Immature natural killer cell (primary cell): ENCODE data around the gene MAD2L2. TPM values are rescaled to one million over a fixed set of nuclear protein-coding genes. Genes with fewer than 3 reads are reported as not detected.
A peak's percentile ranks its signal among the peaks of the same experiment; 100 is the strongest.

Source experiments
- DNase-seq, 3 donors: peaks; one replicate each; pipeline ENCODE4 v3.0.0; 2022; ENCODE audit warnings: mixed read lengths in 1 of 3
- H3K27ac Mint-ChIP-seq, 6 donors: one replicate each; pipeline ENCODE4 v1.8.0; 2020; ENCODE audit warnings: mixed read lengths in 6 of 6, mild to moderate bottlenecking in 5 of 6, inconsistent platforms in 4 of 6, moderate library complexity in 3 of 6
- H3K27me3 Mint-ChIP-seq, 3 donors: one replicate each; pipeline ENCODE4 v1.8.0; 2020 to 2021; ENCODE audit warnings: low read depth in 3 of 3, mild to moderate bottlenecking in 3 of 3, mixed read lengths in 3 of 3, moderate library complexity in 3 of 3, inconsistent platforms in 1 of 3
- H3K36me3 Mint-ChIP-seq, 3 donors: one replicate each; pipeline ENCODE4 v1.8.0; 2020; ENCODE audit warnings: mixed read lengths in 3 of 3, inconsistent platforms in 2 of 3, mild to moderate bottlenecking in 2 of 3
- H3K4me1 Mint-ChIP-seq, 2 donors: one replicate each; pipeline ENCODE4 v1.8.0; 2020; ENCODE audit warnings: inconsistent platforms in 2 of 2, mild to moderate bottlenecking in 2 of 2, mixed read lengths in 2 of 2, moderate library complexity in 1 of 2
- H3K4me3 Mint-ChIP-seq, 5 donors: one replicate each; pipeline ENCODE4 v1.8.0; 2020; ENCODE audit warnings: mild to moderate bottlenecking in 5 of 5, mixed read lengths in 5 of 5, inconsistent platforms in 3 of 5, moderate library complexity in 3 of 5
- H3K9me3 Mint-ChIP-seq, 6 donors: one replicate each; pipeline ENCODE4 v1.8.0; 2020; ENCODE audit warnings: mild to moderate bottlenecking in 6 of 6, mixed read lengths in 6 of 6, inconsistent platforms in 4 of 6, moderate library complexity in 3 of 6
- polyA plus RNA-seq, 3 donors: library from polyadenylated mRNA; unstranded; fragments of 300-500 nt; fragmentation: Illumina TruSeq; gene quantifications; one replicate each; pipeline ENCODE4 v1.2.3, GENCODE V29; 2021

The MAD2L2 gene
- polyA plus RNA-seq, 3 donors from 2014 or later = 103 to 182 (median 163) TPM

DNA sequence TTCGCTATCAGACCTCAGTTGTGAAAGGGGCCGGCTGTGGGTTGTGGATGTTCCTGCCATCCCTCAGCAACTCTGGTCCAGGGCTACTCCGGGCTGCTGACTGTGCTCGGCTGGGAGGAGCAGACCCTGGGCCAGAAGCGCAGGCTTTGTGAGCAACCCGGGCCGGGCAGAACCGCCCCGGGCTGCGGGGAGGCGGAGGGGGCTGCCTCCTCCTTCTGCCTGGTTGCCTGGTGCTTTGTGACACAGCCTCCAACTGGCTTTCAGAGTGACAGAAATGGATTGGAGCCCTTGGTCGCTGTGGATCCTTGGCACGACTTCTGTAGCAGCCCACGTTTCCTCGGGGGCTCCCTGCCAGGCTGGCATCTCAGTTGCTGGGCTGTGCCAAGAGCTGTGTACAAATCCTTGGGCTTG lies 20.6 kb upstream of the MAD2L2 start:
- Mint-ChIP-seq H3K27me3 (peaks cover 0 to 5% (median 4%) of the 10 kb centered on the region in 3 donors), H3K4me1 (peaks cover 0 to 1% of the 10 kb centered on the region in 2 donors), H3K9me3 (no peaks in the 10 kb centered on the region), H3K36me3 (peaks cover 0 to 4% (median 0%) of the 10 kb centered on the region in 3 donors), H3K27ac (no peak overlapping the region), H3K4me3 (no peak overlapping the region)
- no peak for DNase-seq

DNA sequence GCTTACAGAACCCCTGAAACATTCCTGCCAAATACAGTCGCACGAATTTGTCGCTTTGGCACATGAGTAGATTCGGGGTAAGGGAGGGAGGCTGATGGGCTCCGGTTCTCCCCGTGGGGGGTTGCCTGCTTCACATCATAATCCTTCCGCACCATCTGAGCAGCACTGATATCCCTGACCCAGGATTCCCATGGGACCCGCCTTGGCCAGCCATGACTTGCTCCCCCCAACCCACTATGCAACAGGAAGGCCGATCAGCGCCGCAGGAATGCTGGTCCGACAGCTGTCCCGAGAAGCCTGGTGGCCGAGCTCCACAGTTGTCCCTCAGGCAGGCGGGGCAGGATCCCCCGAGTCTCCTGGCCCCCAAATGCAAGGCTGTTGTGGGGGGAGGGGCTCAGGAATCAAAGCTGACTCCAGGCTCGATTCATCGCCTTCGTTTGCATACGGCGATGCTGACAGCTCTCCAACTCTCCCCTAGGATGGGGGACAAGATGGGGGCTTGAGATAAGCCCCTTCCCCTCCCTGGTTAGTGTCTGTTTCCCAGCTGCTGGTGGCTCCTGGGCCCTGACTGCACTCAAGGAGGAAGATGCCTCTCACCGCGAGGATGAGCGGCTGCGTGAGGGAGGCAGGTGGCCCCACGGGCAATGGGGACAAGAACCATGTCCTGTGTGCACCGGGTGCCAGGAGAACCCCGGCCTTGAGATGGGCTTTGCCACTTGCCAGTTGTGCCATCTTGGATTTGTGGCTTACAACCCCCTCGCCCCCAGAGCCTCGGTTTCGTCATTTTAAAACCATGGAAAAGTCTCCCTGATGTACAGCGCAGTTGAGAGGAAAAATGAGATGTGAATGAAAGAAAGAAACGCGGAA lies 19.9 kb upstream of the MAD2L2 start:
- H3K27ac Mint-ChIP-seq = no peak overlapping the region
- H3K9me3 Mint-ChIP-seq = no peaks in the 10 kb centered on the region
- H3K27me3 Mint-ChIP-seq = peaks cover 0 to 5% (median 4%) of the 10 kb centered on the region in 3 donors
- H3K4me3 Mint-ChIP-seq = no peak overlapping the region
- H3K36me3 Mint-ChIP-seq = peaks cover 0 to 4% (median 0%) of the 10 kb centered on the region in 3 donors
- no peak for DNase-seq
- peaks cover 0 to 1% of the 10 kb centered on the region in 2 donors for H3K4me1 Mint-ChIP-seq

DNA sequence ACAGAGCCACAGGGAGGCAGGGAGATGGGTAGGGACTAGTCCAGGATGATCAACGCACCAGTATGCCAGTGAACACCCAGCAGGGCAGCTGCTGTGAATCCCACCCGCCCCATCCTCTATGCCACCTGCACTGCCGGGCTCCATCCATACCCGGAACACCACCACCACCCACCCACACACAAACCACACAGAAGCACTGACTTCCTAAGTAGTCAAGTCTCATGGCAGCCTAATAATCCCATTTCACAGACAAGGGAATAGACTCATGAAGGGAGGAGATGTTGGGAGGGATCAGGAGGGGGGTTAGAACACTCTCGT lies 16.9 kb upstream of the MAD2L2 start:
- Mint-ChIP-seq H3K4me3 (no peak overlapping the region), H3K27ac (peak overlapping the region in 1 of 6 donors; percentile 14), H3K36me3 (no peaks in the 10 kb centered on the region), H3K4me1 (peaks cover 14 to 17% of the 10 kb centered on the region in 2 donors), H3K27me3 (peaks cover 3 to 10% (median 9%) of the 10 kb centered on the region in 3 donors), H3K9me3 (no peaks in the 10 kb centered on the region)
- no peak for DNase-seq

DNA sequence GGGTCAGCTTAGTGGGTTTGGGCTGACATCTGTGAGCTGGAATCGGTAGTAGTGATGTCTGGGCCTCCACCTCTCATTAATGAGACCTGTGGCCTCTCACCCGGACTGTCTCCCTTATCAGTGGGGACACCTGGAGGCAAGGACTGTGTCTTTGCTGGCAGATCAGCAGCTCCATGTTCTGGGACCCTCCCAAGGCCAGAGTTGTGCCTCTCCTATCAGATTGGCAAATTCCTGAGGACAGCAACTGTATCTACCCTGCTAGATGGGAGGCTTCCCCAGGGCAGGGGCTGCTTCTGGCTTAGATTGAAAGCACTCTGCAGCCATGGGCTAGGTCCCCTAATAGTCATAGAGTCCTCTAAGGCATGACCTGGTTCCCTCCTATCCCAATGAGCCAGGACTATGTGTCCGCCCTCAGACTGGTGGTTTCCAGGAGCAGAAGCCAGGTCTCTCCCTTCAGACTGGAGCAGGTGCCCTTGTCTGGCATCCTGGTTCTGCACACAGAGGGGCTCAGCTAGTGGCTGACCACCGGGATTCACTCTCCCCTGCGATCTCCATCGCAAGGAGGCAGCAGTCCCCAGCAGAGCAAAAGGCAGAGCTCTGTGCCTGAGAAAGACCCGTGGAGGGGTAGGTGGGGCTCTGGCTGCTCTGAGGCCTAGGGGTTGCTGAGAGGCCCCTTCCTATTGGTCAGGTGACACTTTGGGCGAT lies 16.4 kb upstream of the MAD2L2 start:
- no peak overlapping the region for H3K27ac Mint-ChIP-seq

DNA sequence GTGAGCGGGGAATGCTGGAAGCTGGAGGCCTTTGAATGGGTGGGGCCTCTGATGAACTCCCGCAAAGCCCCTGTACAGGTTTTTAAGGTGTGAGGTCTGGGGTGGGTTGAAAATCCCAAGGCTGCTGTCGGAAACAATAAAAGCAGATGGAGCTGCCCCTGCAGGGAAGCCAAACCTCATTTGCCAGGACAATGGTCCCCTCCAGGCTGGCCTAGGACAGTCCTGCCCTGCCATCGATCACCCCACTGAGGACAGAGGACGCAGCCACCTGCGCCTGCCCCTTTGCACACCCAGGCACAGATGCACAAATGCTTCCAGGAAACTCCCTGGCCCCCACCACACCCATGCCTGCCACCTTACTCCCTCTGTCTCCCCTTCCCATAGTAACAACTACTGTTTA lies 14.9 kb upstream of the MAD2L2 start:
- Mint-ChIP-seq H3K27ac (peak overlapping the region in 1 of 6 donors; percentile 45), H3K9me3 (no peaks in the 10 kb centered on the region)

More for the DNA sequence above, 16.4 kb upstream of the MAD2L2 start:
- no peak for DNase-seq
- H3K9me3 Mint-ChIP-seq = no peaks in the 10 kb centered on the region
- peaks cover 19 to 22% of the 10 kb centered on the region in 2 donors for H3K4me1 Mint-ChIP-seq
- H3K4me3 Mint-ChIP-seq = no peak overlapping the region
- no peaks in the 10 kb centered on the region for H3K36me3 Mint-ChIP-seq
- peaks cover 6 to 12% (median 9%) of the 10 kb centered on the region in 3 donors for H3K27me3 Mint-ChIP-seq

DNA sequence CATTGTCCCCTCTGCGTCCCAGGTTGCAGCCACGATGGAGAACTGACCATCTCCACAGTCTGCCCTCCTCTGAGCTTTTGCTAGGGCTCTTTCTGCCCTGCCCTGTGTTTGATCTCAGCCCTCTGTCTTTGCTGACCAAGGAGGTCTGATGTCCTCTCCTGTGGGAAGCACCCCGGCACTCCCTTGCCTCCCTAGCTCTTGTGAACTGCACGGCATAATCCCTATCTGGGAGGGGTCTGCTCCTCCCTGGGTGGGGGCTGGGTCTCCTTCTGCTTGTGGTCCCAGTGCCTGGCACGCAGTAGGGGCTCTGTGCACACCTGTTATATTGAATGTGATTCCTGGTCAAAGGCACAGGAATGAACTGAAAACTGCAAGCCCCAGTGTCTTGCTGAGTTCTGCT lies 13.0 kb upstream of the MAD2L2 start:
- H3K27me3 Mint-ChIP-seq = peaks cover 12 to 15% (median 13%) of the 10 kb centered on the region in 3 donors

More for the DNA sequence above, 14.9 kb upstream of the MAD2L2 start:
- Mint-ChIP-seq H3K4me1 (peaks cover 25% of the 10 kb centered on the region in 2 donors), H3K4me3 (no peak overlapping the region), H3K27me3 (peaks cover 6 to 12% (median 10%) of the 10 kb centered on the region in 3 donors), H3K36me3 (no peaks in the 10 kb centered on the region)
- DNase-seq = no peak

DNA sequence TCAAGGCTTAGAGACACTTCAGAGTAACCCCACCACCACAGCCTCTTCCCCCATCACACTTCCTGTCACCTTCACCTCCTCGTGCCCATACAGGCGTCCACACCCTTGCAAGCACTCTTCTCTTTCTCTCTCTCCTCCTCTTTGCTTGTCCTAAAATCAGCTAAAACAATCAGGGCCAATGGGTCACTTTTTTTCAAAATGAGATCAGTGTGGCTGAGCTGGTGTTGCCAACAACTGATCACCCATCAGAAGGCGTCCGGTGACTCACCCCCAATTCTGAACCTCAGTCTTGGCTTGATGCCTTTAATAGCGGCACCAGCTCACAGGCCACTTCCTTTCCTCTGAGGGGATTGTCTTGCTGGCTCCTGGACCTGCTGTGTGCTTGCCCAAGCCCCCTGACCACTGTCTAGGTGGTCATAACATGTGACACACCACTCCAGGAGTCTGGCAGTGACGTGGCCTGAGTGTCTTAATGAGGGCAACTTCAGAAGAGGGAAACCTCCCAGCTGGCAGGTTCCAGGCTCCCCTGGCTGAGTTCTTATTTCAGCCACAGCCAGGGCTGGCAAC lies 12.2 kb upstream of the MAD2L2 start:
- Mint-ChIP-seq H3K27ac (peak overlapping the region; percentile 73 to 91 (median 78)), H3K27me3 (peaks cover 11 to 14% (median 13%) of the 10 kb centered on the region in 3 donors)

More for the DNA sequence above, 13.0 kb upstream of the MAD2L2 start:
- H3K9me3 Mint-ChIP-seq = peaks cover 0 to 2% (median 0%) of the 10 kb centered on the region in 6 donors
- H3K27ac Mint-ChIP-seq = peak overlapping the region in 5 of 6 donors; percentile 73 to 91 (median 77)
- H3K36me3 Mint-ChIP-seq = peaks cover 0 to 5% (median 0%) of the 10 kb centered on the region in 3 donors
- peak overlapping the region; percentile 73 to 97 (median 83) for H3K4me3 Mint-ChIP-seq
- DNase-seq = no peak
- peaks cover 33 to 38% of the 10 kb centered on the region in 2 donors for H3K4me1 Mint-ChIP-seq

DNA sequence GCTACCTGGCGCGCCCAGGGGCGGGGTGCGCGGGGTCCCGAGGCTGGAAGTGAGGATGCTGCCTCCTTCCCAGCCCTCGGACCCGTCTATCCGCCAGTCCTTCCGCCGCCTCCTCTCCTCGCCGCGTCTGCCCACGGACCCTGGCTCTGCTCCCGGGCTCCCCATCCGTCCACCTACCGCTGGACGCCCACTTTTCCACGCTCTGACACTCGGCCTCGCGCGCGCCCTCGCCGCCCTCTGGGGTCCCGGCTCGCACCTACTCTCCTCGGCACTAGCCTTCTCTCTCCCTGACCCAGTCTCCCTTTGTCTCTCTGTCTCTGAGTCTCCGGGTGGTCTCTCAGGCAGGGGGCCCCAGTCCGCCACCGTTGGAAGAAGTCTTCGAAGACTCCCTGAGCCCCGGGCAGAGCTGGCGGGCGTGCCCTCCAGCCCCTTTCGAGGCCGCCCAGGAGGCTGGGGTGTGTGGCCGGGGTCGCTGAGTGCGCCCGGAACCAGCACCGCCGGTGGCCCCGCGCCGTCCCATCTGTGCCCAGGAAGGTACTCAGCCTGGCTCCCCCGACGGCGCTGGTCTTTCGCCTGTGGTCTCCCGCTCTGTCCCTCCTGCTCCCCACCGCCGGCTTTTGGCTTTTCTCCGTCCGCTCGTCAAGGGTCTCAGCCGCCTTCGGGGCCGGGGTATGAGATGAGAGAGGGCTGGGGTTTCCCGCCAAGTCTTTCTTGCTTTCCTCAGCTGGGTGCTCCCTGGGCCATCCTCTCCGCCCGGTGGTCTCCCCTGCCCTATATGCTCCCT lies 11.2 kb upstream of the MAD2L2 start:
- peaks cover 0 to 2% (median 0%) of the 10 kb centered on the region in 6 donors for H3K9me3 Mint-ChIP-seq
- peak in 1 of 3 donors; percentile 7 for DNase-seq
- peaks cover 0 to 5% (median 0%) of the 10 kb centered on the region in 3 donors for H3K36me3 Mint-ChIP-seq
- peaks cover 33 to 38% of the 10 kb centered on the region in 2 donors for H3K4me1 Mint-ChIP-seq
- peak overlapping the region; percentile 73 to 97 (median 86) for H3K4me3 Mint-ChIP-seq
- H3K27ac Mint-ChIP-seq = peak overlapping the region in 5 of 6 donors; percentile 73 to 81 (median 77)
- H3K27me3 Mint-ChIP-seq = peaks cover 11 to 13% (median 12%) of the 10 kb centered on the region in 3 donors

More for the DNA sequence above, 12.2 kb upstream of the MAD2L2 start:
- H3K9me3 Mint-ChIP-seq = peaks cover 0 to 2% (median 0%) of the 10 kb centered on the region in 6 donors
- peak; percentile 71 to 84 (median 78) for DNase-seq
- H3K4me3 Mint-ChIP-seq = peak overlapping the region; percentile 73 to 97 (median 83)
- peaks cover 33 to 38% of the 10 kb centered on the region in 2 donors for H3K4me1 Mint-ChIP-seq
- H3K36me3 Mint-ChIP-seq = peaks cover 0 to 5% (median 0%) of the 10 kb centered on the region in 3 donors

DNA sequence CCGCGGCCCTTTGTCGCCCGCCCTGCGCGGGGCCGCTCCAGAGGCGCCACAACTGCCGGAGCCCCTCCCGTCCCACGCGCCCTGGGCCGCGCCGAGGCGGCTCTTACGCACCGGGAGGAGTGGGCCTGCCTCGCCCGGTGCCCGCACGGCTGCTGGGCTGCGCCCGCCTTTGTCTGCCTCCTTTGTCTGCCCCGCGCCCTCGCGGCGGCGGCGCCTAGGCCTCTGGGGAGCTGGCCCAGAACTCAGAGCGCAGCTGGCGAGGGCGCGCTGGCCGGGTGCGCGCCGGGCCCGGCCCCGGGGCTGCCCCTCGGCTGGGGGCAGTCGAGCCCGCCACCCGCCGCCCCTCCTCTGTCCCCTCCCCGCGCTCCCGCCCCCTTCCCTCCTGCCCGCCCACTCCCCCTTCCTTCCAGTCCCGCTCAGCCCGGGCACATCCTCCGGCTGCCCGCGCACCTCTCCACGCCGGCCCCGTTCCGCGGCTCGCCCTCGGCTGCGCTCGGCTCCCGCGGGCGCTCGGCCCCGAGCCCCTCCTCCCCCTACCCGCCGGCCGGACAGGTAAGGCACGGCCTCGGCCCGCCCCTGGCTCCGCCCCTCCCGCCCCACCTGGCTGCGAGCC lies 10.5 kb upstream of the MAD2L2 start, which contains the start of gene DRAXIN:
TSS of gene DRAXIN (plus strand) at position 409 of the 613 bp plus-strand sequence. CDS start 14,549 bp downstream, outside the sequence.
- Mint-ChIP-seq H3K27ac (peak within 1 kb of the TSS; percentile 25 to 81 (median 76)), H3K4me1 (peaks cover 33 to 38% of the 10 kb centered on the region in 2 donors), H3K9me3 (peaks cover 0 to 2% (median 0%) of the 10 kb centered on the region in 6 donors), H3K4me3 (peak within 1 kb of the TSS; percentile 73 to 97 (median 86)), H3K27me3 (peaks cover 11 to 13% (median 12%) of the 10 kb centered on the region in 3 donors), H3K36me3 (peaks cover 0 to 5% (median 0%) of the 10 kb centered on the region in 3 donors)
- DNase-seq = peak in 2 of 3 donors; percentile 15 to 37

DNA sequence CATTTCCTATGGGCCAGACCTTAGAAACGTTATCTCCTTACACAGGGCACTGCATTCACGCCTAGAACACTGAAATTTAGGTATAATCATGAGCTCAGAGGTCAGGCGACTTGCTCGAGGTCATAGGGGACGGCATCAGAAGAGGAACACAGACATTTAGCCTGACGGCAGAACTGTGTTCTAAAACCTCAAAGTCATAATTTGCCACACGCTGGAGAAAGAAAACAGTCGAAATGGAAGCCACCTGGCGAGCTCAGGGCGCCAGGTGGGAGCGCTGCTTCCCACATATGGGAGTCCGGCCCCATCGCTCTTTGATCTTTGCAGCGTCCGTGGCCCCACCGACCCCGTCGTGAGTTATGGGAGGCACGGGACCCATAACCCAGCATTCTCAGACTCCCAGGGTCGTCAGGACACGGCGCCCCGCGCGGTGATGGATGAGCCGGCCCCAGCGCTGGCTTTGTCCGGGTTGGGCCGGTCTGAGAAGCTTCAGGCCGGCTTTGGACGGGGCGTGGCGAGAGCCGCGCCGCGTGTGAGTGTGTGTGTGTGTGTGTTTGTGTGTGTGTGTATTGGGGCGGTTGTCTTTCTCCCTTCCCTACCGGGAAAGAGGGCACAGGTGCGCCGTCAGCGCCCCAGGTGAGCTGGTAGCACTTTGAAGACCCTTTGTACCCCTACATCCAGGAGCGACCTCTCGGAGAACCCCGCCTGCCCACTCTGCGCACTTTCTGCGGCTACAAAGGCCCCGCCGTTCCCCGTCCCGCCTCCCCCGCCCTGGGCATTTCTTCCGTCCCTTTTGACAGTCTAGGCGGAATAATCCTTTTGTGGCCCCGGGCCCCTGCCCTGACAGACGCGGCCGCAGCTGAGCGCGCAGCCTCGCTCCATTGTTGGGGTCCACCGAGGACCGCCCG lies 9.7 kb upstream of the MAD2L2 start:
- Mint-ChIP-seq H3K4me3 (peak overlapping the region; percentile 23 to 87 (median 75)), H3K9me3 (peaks cover 0 to 2% (median 0%) of the 10 kb centered on the region in 6 donors), H3K27ac (peak overlapping the region in 3 of 6 donors; percentile 6 to 85 (median 25)), H3K4me1 (peaks cover 33 to 38% of the 10 kb centered on the region in 2 donors), H3K27me3 (peaks cover 11 to 13% (median 12%) of the 10 kb centered on the region in 3 donors), H3K36me3 (peaks cover 0 to 5% (median 0%) of the 10 kb centered on the region in 3 donors)
- no peak for DNase-seq

DNA sequence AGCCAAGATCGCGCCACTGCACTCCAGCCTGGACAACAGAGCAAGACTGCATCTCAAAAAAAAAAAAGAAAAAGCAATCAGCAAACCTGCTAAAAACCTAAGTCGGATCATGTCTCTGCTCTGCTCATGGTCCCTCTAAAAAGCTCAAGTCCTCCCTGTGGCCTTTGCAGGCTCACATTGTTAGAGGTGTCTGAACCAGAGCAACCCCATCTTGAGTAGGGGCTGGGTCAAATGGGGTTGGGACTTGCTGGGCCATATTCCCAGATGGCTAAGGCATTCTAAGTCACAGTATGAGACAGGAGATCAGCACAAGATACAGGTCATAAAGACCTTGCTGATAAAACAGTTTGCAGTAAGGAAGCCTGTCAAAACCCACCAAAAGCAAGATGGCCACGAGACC lies 7.6 kb upstream of the MAD2L2 start:
- Mint-ChIP-seq H3K27ac (no peak overlapping the region), H3K4me3 (no peak overlapping the region), H3K27me3 (peaks cover 10 to 13% (median 12%) of the 10 kb centered on the region in 3 donors), H3K4me1 (peaks cover 26 to 28% of the 10 kb centered on the region in 2 donors), H3K9me3 (peaks cover 0 to 2% (median 0%) of the 10 kb centered on the region in 6 donors), H3K36me3 (peaks cover 0 to 5% (median 0%) of the 10 kb centered on the region in 3 donors)
- no peak for DNase-seq
